Transverse colon (tissue), 4 donors: ENCODE results near the gene OR4P4. TPM values are rescaled to one million over a fixed set of nuclear protein-coding genes. Genes with fewer than 3 reads are reported as not detected.

Source experiments
- DNase-seq: peaks from one replicate; pipeline ENCODE4 v3.0.0-alpha.2; 2019
- H3K27ac ChIP-seq, 4 donors: fragments of 200-600 bp; sonication (generic); 2 replicates each; pipeline ENCODE4 v1.5.1; 2016 to 2018; ENCODE audit warnings: inconsistent platforms in 4 of 4
- H3K27me3 ChIP-seq: fragments of 200-600 bp; sonication (generic); 2 replicates; pipeline ENCODE4 v1.5.1; 2017; ENCODE audit warnings: inconsistent platforms
- H3K36me3 ChIP-seq, 4 donors: fragments of 200-600 bp; sonication (generic); 2 replicates each; pipeline ENCODE4 v1.5.1; 2017 to 2019; ENCODE audit warnings: inconsistent platforms in 4 of 4
- H3K4me1 ChIP-seq, 4 donors: fragments of 200-600 bp; sonication (generic); 2 replicates each; pipeline ENCODE4 v1.5.1; 2017 to 2020; ENCODE audit warnings: inconsistent platforms in 4 of 4
- H3K4me3 ChIP-seq, 4 donors: fragments of 200-600 bp; sonication (generic); 1 replicate in 1 of 4; 2 replicates in 3 of 4; pipeline versions ENCODE4 v1.5.1 to v1.6.1; 2017 to 2019; ENCODE audit warnings: inconsistent platforms in 4 of 4
- H3K9me3 ChIP-seq, 2 donors: fragments of 200-600 bp; sonication (generic); 2 replicates each; pipeline ENCODE4 v1.5.1; 2017 to 2019; ENCODE audit warnings: inconsistent platforms in 2 of 2
- CTCF ChIP-seq, 5 experiments: fragments of 200-600 bp in 3 of 5; fragments of 450-650 bp in 2 of 5; sonication (generic) in 3 of 5; IDR thresholded peaks; 1 replicate in 2 of 5; 2 replicates in 3 of 5; pipeline ENCODE4 v1.5.1; 2016 to 2017; ENCODE audit warnings: antibody characterized with exemption in 5 of 5, inconsistent platforms in 3 of 5, mild to moderate bottlenecking in 2 of 5, moderate library complexity in 1 of 5
- EP300 ChIP-seq: sonication (generic); formaldehyde crosslinking; IDR thresholded peaks from one replicate; pipeline ENCODE4 v1.6.1; 2017; ENCODE audit warnings: antibody characterized with exemption, low read depth
- POLR2A ChIP-seq: fragments of 450-650 bp; IDR thresholded peaks from one replicate; pipeline ENCODE4 v1.6.1; 2016; ENCODE audit warnings: antibody characterized with exemption, mild to moderate bottlenecking, moderate library complexity
- POLR2AphosphoS5 ChIP-seq, 3 donors: sonication (generic); formaldehyde crosslinking; IDR thresholded peaks; one replicate each; pipeline ENCODE4 v1.6.1; 2016; ENCODE audit warnings: antibody characterized with exemption in 3 of 3
- WGBS, 2 donors: methylation state at CpG; one replicate each; pipeline ENCODE4 v1.1.5; 2018; ENCODE audit warnings: low coverage in 1 of 2; 5-methylcytosine and 5-hydroxymethylcytosine counted together
- in situ Hi-C, 4 donors: fragments of 200-750 bp; cut with MboI; loops; one replicate each; pipeline versions ENCODE4 v1.15.0 to v1.15.1; 2017; ENCODE audit warnings: low sequenced_read_pairs in 3 of 4, low pct_ligation_motif_present in 1 of 4, low pct_unique_long_range_greater_than_20kb in 1 of 4
- intact Hi-C: fragments of 100-400 bp; cut with DNase I; formaldehyde crosslinking; loops from one replicate; pipeline ENCODE4 v1.15.1; 2023; ENCODE audit warnings: low total_unique reads
- total RNA-seq, 4 donors: library from RNA; depleted of rRNA; stranded (reverse); fragments of >200 nt; gene quantifications; one replicate each; pipeline ENCODE4 v1.1.0, GENCODE V29; 2016

The OR4P4 gene
- total RNA-seq = not detected

GRCh38 chr11:55634813-55635212, at the start of gene OR4P4:
Gene OR4P4, plus strand, starts transcription at chr11:55635113.
- in situ Hi-C loops = no loop called here
- H3K9me3 ChIP-seq = no peaks in the 10 kb centered on the region
- H3K4me1 ChIP-seq = no peaks in the 10 kb centered on the region
- no peak within 1 kb of the TSS for H3K27ac ChIP-seq
- intact Hi-C loops = no loop called here
- no peaks in the 10 kb centered on the region for H3K36me3 ChIP-seq
- TF ChIP-seq POLR2AphosphoS5 (IDR thresholded peaks at IDR 0.05) = no peak
- TF ChIP-seq POLR2A = no peak
- TF ChIP-seq EP300 = no peak
- no peak for TF ChIP-seq CTCF (IDR thresholded peaks at IDR 0.05)
- 49 to 54% methylated on average over 3 of the region's 3 CpGs for WGBS, 2 donors
- no peak within 1 kb of the TSS for H3K4me3 ChIP-seq
- H3K27me3 ChIP-seq = no peaks in the 10 kb centered on the region
- no peak for DNase-seq

- Histone ChIP-seq H3K4me3 (no peak within 1 kb of the TSS), H3K9me3 (no peaks in the 10 kb centered on the region), H3K27ac (no peak within 1 kb of the TSS), H3K27me3 (no peaks in the 10 kb centered on the region), H3K4me1 (no peaks in the 10 kb centered on the region), H3K36me3 (no peaks in the 10 kb centered on the region)
- DNase-seq = no peak
- intact Hi-C loops = no loop called here
- in situ Hi-C loops = no loop called here
- 47 to 68% methylated on average over 2 of the region's 2 CpGs for WGBS, 2 donors
- TF ChIP-seq POLR2A = no peak
- no peak for TF ChIP-seq CTCF (IDR thresholded peaks at IDR 0.05)
- no peak for TF ChIP-seq EP300
- TF ChIP-seq POLR2AphosphoS5 (IDR thresholded peaks at IDR 0.05) = no peak
These were observed 27.4 kb upstream of the OR4P4 start, which contains the start of gene OR4C11 for GRCh38 chr11:55607545-55607944. Gene OR4C11, minus strand, starts transcription at chr11:55607645. Its CDS starts 3,272 bp downstream, at chr11:55604373.

GRCh38 chr11:55624531-55624930, 10.4 kb upstream of the OR4P4 start:
- WGBS, 2 donors = 80 to 82% methylated on average over 1 of the region's 1 CpG
- intact Hi-C loops = no loop called here
- no peaks in the 10 kb centered on the region for H3K36me3 ChIP-seq

GRCh38 chr11:55648027-55648426, 13.1 kb downstream of the OR4P4 start, which contains the start of gene OR4S2:
Gene OR4S2, plus strand, starts transcription at chr11:55648327. Its CDS starts 2,577 bp downstream, at chr11:55650904.
- TF ChIP-seq POLR2A = no peak
- TF ChIP-seq POLR2AphosphoS5 (IDR thresholded peaks at IDR 0.05) = no peak
- TF ChIP-seq EP300 = no peak
- TF ChIP-seq CTCF (IDR thresholded peaks at IDR 0.05) = no peak

More at GRCh38 chr11:55624531-55624930, 10.4 kb upstream of the OR4P4 start:
- Histone ChIP-seq H3K9me3 (peaks cover 0 to 7% of the 10 kb centered on the region in 2 donors), H3K4me3 (no peak overlapping the region), H3K27me3 (no peaks in the 10 kb centered on the region), H3K27ac (no peak overlapping the region), H3K4me1 (no peaks in the 10 kb centered on the region)
- TF ChIP-seq POLR2A = no peak
- TF ChIP-seq EP300 = no peak
- TF ChIP-seq CTCF (IDR thresholded peaks at IDR 0.05) = no peak
- no peak for TF ChIP-seq POLR2AphosphoS5 (IDR thresholded peaks at IDR 0.05)
- in situ Hi-C loops = no loop called here
- no peak for DNase-seq

More at GRCh38 chr11:55648027-55648426, 13.1 kb downstream of the OR4P4 start, which contains the start of gene OR4S2:
- WGBS, 2 donors = 78 to 84% methylated on average over 2 of the region's 2 CpGs
- in situ Hi-C loops = no loop called here
- Histone ChIP-seq H3K27ac (no peak within 1 kb of the TSS), H3K4me3 (no peak within 1 kb of the TSS), H3K27me3 (no peaks in the 10 kb centered on the region), H3K36me3 (no peaks in the 10 kb centered on the region), H3K9me3 (no peaks in the 10 kb centered on the region), H3K4me1 (no peaks in the 10 kb centered on the region)
- DNase-seq = no peak
- intact Hi-C loops = no loop called here
